ENCODE measurements around the gene SPEF1.

DNA sequence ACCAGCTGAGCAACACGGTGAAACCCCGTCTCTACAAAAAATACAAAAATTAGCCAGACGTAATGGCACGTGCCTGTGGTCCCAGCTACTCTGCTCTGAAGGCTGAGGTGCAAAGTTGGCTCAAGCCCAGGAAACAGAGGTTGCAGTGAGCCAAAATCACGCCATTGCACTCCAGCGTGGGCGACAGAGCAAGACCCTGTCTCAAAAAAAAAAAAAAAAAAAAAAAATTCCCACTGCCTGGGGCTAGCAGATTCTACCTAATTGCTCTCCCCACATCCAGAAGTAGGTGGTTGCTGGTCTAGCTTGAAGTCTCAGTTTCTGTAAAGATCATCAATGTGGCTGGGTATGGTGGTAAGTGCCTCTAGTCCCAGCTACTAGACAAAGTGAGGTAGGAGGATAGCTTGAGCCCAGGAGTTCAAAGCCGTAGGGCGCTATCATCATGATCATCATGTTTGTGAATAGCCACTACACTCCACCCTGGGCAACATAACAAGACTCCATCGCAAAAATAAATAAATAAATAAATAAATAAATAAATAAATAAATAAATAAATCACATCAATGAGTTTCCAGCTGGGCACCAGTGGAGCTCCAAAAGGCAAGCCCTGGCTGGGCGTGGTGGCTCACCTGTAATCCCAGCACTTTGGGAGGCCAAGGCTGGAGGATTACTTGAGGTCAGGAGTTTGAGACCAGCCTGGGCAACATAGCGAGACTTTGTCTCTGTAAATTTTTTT, 32.8 kb upstream of the SPEF1 start:
- TF ChIP-seq EP300 (IDR thresholded peaks at IDR 0.05) (no peak), POLR2A (IDR thresholded peaks at IDR 0.05) (no peak), POLR2AphosphoS5 (IDR thresholded peaks at IDR 0.05) (no peak)
- TF ChIP-seq, protein P1, sequence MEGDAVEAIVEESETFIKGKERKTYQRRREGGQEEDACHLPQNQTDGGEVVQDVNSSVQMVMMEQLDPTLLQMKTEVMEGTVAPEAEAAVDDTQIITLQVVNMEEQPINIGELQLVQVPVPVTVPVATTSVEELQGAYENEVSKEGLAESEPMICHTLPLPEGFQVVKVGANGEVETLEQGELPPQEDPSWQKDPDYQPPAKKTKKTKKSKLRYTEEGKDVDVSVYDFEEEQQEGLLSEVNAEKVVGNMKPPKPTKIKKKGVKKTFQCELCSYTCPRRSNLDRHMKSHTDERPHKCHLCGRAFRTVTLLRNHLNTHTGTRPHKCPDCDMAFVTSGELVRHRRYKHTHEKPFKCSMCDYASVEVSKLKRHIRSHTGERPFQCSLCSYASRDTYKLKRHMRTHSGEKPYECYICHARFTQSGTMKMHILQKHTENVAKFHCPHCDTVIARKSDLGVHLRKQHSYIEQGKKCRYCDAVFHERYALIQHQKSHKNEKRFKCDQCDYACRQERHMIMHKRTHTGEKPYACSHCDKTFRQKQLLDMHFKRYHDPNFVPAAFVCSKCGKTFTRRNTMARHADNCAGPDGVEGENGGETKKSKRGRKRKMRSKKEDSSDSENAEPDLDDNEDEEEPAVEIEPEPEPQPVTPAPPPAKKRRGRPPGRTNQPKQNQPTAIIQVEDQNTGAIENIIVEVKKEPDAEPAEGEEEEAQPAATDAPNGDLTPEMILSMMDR (IDR thresholded peaks at IDR 0.05) = no peak
